CMK (cell line): ENCODE data around the gene PLEKHG7.
"Not testable (repeated sequence)": the region's sequence is repeated elsewhere in the genome, so short reads cannot be mapped to it uniquely, and the experiment has no call there.

Experiments
- DNase-seq: peaks from one replicate; pipeline ENCODE4 v3.0.0-alpha.2; 2010; ENCODE audit warnings: low read depth

The PLEKHG7 gene

DNA sequence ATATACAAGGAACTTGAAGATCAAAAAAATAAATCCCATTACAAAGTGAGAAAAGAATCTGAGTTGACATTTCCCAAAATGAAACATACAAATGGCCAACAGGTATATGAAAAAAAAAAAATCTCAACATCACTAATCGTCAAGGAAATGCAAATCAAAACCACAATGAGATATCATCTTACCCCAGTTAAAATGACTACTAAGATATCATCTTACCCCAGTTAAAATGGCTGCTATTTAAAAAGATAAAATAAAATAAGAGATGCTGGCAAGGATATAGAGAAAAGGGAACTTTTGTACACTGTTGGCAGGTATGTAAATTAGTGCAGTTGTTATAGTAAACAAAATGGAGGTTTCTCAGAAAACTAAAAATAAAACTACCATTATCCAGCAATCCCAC is 44.4 kb downstream of the PLEKHG7 start:
- DNase-seq: no peak

DNA sequence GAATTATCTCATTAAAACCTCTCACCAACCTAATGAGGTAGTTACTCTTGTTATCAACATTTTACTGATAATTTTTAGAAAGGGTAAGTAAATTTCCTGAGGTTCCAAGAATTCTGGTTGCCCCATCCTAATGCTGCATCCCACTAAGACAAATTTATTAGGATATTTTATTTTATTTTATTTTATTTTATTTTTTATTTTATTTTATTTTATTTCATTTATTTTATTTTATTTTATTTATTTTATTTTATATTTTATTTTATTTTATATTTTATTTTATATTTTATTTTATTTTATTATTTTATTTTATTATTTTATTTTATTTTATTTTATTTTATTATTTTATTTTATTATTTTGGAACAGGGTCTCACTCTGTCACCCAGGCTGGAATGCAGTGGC is 46.9 kb downstream of the PLEKHG7 start:
- not testable (repeated sequence) for DNase-seq

GRCh38 chr12:92753976-92754885 is 51.4 kb downstream of the PLEKHG7 start:
- DNase-seq: no peak

DNA sequence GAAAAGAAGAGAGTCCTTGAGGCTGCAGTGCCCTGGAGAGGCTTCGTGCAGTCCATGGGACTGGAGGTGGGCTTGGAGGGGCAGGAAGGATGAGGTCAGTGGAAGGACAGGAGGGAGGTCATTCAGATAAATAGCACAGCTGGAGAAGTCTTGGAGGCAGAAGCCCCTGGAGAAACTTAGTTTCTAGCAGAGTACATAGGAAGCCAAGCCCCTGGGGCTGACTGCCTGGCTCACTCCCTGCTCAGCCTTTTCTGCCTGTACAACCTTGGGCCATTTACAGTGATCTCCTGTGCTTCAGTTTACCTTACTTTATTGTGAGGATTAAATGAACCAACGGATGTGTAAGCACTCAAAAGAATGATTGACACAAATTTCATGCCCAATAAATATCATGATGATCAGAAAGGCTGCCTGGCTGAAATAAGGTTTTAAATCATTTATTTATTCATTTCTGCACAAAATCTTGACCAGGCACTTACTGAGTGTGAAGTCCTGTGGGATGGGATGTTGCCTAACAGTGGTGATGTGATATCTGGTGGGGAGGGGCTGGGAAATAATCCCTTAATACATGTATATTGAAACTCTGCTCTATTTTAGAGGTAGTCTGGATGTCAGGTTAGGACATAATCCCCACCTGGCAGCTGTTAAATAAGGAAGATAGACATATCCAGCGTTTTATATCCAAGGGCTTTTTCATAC is 54.3 kb downstream of the PLEKHG7 start:
- no peak for DNase-seq

DNA sequence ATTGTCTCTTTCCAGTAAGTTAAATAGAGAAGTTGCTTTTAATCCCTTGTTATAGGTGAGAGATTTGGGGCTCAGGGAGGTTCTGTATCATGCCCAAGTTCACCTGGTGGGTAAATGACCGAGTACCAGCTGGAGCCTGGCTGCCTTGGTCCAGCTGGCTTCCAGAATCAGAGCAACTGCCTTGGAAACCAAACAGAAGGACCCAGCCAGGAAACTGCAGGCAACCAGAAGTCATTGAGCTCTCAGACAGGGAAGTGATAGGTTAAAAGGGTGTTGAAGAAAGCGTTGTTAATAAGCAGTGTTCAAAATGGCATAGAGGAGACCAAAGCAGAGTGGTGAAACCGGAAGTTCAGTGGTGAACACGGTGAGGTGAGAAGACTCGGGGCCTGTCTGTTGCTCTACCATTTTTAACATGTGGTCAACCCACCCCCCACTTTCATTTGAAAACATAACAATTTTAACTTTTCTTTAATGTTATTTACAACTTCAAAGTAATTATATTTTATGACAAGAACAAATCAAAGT is 54.9 kb downstream of the PLEKHG7 start:
- no peak for DNase-seq

DNA sequence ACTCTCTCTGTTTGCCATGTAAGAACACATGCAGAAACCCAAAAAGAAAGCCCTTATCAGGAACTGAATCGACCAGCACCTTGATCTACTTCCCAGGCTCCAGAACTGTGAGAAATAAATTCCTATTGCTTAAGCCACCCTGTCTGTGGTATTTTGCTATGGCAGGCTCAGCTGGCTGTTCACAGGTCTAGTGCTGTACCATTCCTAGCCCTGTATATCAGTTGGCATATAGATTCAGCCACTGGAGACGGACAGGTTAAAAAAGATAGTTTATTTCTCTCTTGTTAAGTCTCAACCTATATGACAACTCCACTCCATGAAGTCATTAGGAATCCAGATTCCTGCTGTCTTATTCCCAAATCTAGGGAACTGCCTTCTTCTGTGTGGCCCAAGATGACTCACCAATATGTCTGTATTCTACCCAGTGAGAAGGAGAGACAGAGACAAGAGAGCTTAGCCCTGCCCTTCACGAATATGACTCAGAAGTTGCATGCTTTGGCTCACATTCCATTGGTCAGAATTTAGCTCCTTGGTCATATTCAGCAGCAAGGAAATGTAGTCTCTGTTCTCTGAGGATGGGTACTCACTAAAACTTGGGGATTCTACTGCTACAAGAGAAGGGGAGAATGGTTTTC is 57.0 kb downstream of the PLEKHG7 start:
- DNase-seq: no peak

DNA sequence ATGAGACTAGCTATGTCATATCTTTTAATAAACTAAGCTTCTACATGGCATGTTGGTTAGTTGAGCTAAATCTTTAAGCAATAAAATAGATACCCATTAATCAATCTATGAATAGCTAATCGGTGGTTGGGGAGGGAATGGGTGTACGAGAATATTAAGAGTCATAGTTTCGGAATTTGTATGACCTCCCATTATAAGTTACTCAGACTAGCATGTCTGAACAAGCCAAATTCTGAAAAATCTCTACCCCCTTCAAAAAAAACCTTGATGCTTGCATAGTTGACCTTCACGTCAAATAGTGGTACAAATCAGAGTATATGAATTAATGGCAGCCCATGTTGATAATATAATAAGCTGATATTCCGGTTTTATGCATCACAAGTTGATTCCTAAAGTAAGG is 60.0 kb downstream of the PLEKHG7 start:
- DNase-seq: no peak

GRCh38 chr12:92764831-92765230 is 62.0 kb downstream of the PLEKHG7 start:
- DNase-seq: no peak

GRCh38 chr12:92765871-92766270 is 63.1 kb downstream of the PLEKHG7 start:
- DNase-seq: no peak

DNA sequence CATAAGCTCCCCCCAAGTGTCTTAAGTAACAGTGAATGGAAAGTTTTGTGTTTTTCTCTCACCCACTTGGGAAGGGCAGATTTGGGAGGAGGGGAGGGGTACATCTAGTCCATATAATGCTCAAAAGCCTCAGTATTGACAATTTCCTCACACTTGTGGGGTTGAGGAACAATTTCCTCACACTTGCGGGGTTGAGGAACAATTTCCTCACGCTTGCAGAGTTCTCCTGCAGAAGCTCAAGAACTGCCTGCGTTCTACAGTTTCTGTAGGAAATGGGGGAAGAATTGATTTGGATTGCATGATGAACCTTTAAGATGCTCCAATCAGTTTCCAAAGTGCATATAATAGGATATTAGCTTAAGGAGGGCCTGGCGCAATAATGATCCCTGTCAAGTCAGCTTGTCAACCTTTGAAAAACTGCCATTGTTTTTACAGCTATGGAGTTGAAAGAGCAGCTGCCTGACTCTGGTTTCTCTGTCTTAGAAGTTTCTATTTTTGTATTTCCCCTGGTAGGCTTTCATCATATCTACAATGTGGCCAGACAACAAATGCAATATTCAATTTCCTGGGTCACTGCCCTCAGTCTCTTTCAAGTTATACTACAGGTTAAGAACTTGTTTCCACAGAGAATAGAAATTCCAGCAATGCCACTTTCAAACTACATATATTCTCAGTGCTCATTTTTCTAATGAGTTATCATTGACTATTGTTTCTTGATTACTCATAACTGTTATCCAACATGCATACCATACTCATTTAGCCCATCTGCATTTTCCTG is 66.5 kb downstream of the PLEKHG7 start:
- DNase-seq: no peak

DNA sequence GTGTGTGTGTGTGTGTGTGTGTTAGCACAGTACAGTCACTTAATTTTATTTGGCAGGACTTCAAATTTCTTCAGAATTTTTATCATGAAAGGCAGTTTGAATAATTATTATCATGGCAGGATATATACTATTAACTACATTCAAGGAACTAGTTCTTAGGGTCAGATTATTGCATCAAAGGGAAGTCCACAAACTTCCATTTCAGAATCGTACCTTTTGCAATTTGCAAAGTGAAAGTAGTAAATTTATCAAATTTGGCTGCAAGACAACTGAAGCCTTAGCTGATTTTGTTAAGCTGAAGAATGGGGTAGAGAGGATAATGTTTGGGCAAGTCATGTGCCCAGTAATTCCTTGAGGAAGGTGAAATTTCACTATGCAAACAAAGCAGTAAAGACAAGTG is 68.2 kb downstream of the PLEKHG7 start:
- no peak for DNase-seq

GRCh38 chr12:92775416-92775815 is 72.6 kb downstream of the PLEKHG7 start:
- DNase-seq: no peak

DNA sequence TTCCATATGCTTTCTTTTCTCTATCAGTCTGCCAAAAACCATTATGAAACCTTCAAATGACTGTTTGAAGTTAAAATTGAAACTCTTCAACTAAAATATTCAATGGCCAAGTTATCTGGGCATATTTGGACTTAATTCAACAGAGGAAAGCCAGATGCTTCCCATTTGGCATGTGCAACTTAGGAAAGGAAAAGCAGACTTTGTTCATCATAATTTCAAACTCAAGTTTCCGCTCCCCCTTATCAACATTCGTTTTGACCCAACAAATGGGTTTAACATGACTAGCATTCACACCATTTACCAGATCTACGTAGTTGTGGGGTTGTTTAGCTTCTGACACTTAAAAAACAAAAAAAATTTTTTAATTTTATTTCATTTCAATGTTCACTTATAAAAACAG is 75.7 kb downstream of the PLEKHG7 start:
- DNase-seq: no peak

DNA sequence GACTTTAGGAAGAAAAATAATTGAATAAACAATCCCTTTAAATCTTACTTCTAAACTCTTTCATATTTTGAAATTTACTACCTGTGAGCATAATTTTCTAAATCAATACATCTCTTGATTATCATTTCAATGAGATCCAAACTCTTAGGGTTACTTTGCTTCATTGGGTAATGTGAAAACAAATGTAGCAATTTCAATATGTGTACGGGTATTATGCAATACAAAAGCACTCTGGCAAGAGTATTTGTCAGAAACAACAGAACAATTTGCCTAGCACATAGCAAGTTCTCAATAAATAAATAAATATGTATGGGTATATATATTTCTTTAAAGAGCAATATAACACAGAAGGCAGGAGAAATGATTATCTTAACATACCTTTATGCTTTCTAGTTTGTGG is 77.1 kb downstream of the PLEKHG7 start:
- DNase-seq: no peak

- DNase-seq: no peak
These were observed 81.6 kb downstream of the PLEKHG7 start for GRCh38 chr12:92784356-92784755.

- peak; percentile 32 for DNase-seq
These were observed 82.2 kb downstream of the PLEKHG7 start for GRCh38 chr12:92784797-92785562.

DNA sequence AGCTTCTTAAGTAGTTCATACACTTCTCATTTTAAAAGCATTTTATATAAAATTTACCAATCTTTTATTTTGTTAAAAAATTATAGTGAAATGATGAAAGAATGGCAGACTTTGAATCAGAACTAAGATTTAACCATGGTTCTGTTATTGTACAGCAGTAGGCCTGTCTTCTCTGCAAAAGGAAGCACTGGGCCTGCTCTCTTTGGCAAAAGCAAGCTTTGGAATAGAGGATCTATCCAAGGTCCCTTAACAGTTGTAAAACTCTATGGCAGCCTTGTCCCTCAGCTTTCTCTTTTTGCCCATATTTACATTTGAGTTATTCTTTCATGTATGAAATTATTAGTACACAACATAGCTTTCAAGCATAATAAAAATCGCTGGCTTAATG is 82.8 kb downstream of the PLEKHG7 start:
- no peak for DNase-seq

DNA sequence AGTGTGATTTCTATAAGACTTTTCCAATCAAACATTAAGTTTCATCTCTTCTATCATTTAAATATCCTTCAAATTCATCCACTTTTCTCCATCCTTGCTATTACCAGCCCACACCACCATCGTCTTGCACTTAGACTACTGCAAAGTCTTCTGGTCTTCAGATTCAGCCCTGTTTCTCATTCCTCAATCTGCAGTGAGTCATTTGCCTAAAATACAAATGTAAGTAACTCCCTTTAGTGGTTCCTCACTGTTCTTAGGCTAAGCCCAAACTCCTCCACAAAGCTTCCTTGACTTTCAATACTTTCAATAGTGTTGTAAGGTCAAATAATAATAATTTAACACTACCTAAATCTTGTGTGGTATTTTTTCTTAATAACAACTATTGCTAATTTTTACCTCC is 83.3 kb downstream of the PLEKHG7 start:
- DNase-seq: no peak

DNA sequence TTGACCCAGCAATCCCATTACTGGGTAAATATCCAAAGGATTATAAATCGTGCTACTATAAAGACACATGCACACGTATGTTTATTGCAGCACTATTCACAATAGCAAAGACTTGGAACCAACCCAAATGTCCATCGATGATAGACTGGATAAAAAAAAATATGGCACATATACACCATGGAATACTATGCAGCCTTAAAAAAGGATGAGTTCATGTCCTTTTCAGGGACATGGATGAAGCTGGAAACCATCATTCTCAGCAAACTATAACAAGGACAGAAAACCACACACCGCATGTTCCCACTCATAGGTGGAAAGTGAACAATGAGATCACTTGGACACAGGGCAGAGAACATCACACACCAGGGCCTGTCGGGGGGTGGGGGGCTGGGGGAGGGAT is 91.6 kb downstream of the PLEKHG7 start:
- not testable (repeated sequence) for DNase-seq

GRCh38 chr12:92794814-92795213 is 92.0 kb downstream of the PLEKHG7 start:
- no peak for DNase-seq

- no peak for DNase-seq
These were observed 93.9 kb downstream of the PLEKHG7 start for GRCh38 chr12:92796650-92797049.
